ENCODE measurements around the gene MSI2.

DNA sequence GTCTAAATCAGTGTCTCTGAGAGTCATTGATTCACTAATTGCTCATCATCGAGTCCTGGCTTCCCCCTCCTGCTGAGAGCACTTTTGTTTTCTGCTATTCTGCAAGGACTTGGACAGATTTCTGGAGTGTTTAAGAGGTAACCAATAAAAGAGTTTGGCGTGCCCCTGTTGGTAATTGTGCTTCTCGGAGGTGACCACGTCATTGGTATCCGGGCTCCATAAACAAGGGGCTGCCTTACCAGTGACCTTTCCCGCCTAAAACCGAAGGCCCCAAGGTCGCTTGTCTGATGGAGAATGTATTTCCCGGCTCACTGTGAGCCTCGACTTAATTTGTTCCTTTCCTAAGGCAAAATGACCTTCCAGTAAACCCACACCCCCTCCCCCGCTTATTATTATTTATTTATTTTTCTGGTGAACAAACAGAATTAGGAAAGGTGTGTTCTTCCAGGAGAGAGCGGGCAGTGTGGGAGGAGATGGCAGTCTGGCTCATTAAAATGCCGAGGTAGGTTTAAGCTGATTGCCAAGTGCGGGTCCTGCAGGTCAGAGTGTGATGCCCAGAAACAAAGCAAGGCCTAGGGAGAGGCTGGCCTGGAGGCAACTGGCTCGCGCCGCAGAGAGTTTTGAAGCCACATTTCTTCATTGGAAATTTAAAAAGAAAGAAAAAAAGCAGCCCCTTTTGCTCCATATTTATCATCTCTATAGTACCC lies 30.2 kb downstream of the MSI2 start:
- TF ChIP-seq CEBPB (tag; IDR thresholded peaks at IDR 0.05), result no peak
- no peak for TF ChIP-seq POLR2A (conservative IDR thresholded peaks at IDR 0.05)
- TF ChIP-seq, protein P1, sequence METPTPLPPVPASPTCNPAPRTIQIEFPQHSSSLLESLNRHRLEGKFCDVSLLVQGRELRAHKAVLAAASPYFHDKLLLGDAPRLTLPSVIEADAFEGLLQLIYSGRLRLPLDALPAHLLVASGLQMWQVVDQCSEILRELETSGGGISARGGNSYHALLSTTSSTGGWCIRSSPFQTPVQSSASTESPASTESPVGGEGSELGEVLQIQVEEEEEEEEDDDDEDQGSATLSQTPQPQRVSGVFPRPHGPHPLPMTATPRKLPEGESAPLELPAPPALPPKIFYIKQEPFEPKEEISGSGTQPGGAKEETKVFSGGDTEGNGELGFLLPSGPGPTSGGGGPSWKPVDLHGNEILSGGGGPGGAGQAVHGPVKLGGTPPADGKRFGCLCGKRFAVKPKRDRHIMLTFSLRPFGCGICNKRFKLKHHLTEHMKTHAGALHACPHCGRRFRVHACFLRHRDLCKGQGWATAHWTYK (CRISPR knock-in tag; IDR thresholded peaks at IDR 0.05), result no peak
- no peak for TF ChIP-seq ZNF324 (CRISPR knock-in tag; IDR thresholded peaks at IDR 0.05)
- TF ChIP-seq GTF2E2 (tag; IDR thresholded peaks at IDR 0.05), result no peak
- no peak for TF ChIP-seq CTCF (IDR thresholded peaks at IDR 0.05 in 2 of 3, conservative IDR thresholded peaks at IDR 0.05 in 1 of 3; ENCODE audit: insufficient read depth in 2 of 3, low read depth in 1 of 3, low read length in 3 of 3)
- no peak for TF ChIP-seq SOX6 (IDR thresholded peaks at IDR 0.05)
- TF ChIP-seq TEAD4 (IDR thresholded peaks at IDR 0.05; ENCODE audit: low read length), result no peak
- no peak for TF ChIP-seq TEAD4 (CRISPR knock-in tag; IDR thresholded peaks at IDR 0.05; ENCODE audit: borderline replicate concordance)
- TF ChIP-seq MYC (IDR thresholded peaks at IDR 0.05; ENCODE audit: low read depth, low read length), result no peak
- no peak for TF ChIP-seq MYC (CRISPR knock-in tag; IDR thresholded peaks at IDR 0.05; ENCODE audit: borderline replicate concordance, low read depth)
- no peak for TF ChIP-seq NFE2L1 (tag; IDR thresholded peaks at IDR 0.05; ENCODE audit: borderline replicate concordance, low read depth)

Data from K562 (cell line).